Stimulated activated CD4-positive, alpha-beta T cell treated with anti-CD3 and anti-CD28 coated beads, Interleukin-15, amount 100 ng/mL, for 24 hours (primary cell): ENCODE data around the gene LRRC32.
"Not testable (repeated sequence)": the region's sequence is repeated elsewhere in the genome, so short reads cannot be mapped to it uniquely, and the experiment has no call there.

Experiments used
- DNase-seq: peaks from one replicate; pipeline ENCODE4 v3.0.0-alpha.2; 2020

Gene LRRC32

DNA sequence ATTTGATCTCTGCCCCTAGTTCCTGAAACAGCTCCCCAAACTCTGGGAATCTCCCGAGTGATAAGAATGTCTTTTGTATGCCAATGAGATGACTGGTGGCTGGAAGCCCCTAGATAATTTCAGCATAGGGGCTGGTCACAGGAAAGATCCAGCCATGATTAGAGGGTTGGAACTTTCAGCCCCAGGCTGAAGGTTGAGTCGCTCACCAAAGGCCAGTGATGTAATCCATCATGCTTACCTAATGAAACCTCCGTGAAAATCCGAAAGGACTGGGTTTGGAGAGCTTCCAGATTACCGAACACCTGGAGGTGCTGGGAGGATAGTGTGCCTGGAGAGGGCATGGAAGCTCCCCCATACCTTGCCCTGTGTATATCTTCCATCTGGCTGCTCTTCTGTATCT, 26.0 kb downstream of the LRRC32 start:
- DNase-seq: no peak

DNA sequence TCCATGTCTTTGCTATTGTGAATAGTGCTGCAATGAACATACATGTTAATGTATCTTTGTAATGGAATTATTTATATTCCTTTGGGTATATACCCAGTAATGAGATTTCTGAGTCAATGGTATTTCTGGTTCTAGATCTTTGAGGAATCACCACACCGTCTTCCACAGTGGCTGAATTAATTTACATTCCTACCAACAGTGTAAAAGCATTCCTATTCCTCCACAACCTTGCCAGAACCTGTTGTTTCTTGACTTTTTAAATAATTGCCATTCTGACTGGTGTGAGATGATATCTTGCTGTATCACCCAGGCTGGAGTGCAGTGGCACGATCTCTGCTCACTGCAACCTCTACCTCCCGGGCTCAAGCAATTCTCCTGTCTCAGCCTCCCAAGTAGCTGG, 26.8 kb downstream of the LRRC32 start:
- DNase-seq: not testable (repeated sequence)

DNA sequence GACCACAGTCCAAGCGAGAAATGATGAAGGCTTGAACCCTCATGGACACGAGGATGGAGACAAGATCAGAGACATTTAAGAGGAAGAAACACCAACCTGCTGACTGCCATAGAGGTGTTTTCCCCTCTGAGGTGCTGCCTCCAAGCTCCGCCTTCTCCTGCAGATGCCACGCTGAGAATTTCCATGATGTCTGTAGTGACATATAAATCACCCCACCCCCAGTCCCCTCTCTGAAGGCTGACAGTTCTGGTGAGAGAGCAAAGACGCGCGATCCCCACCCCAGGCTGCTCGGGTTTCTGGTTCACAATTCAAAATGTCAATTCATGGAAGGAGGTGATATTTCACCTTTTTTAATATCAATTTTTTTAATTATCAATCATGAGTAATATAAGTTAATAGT, 28.2 kb downstream of the LRRC32 start:
- peak; percentile 58 for DNase-seq

GRCh38 chr11:76641905-76642304, 28.6 kb downstream of the LRRC32 start:
- no peak for DNase-seq

- DNase-seq: no peak
Observed at GRCh38 chr11:76640501-76640900, 30.0 kb downstream of the LRRC32 start.

DNA sequence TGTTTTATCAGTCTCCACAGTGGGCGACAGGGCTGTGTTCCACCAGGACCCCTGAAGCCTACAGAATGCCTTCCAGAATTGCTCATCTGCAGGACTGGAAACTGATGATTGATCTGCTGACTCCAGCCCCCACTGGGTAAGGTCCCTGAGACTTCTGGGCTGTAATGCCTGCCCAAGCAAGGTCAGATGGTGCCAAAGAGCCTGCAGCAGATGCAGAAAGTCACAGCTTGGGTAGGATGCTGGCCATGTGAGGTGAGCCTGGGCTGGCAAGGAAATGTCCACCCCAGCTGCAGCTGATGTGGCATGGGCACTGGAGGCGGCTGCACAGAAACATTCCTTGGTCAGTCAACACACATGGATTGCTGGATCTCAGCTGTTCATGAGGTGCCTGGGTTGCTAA, 30.9 kb downstream of the LRRC32 start:
- no peak for DNase-seq

- DNase-seq: no peak
Observed at GRCh38 chr11:76638270-76639197, 32.0 kb downstream of the LRRC32 start.

DNA sequence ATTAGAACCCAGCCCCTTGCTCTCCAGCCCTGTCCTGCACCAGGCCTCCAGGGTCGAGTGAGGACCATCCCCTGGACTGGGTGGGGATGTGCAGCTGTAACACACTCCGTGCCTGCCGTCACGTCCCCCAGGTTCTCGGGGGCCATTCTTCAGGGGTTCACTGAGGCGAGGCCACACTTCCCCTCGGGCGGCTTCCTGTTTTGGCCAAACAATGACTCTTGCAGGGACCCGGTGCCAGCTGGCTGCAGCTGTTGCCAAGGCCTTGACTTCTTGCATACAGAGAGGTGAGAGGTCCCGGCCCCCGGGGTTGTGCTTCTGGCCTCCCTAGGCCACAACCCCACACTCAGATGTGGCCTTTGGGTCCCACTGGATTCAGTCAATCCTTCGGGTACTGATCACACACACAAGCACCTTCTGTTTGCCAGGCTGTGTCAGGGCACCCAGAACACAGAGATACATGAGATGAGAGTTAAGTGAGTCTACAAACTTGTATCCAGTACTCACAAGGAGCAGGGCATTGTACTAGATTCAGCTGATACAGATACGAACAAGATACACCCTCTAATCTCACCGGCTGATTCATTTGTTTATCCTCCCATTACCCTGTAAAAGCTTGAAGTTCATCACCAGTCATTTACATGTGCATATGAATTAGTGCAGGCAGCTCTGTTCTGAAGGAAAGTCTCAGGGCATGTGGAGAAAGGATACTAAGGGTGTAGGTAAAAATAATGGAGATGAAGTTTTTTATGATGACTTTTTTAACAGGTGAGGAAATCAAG, 32.9 kb downstream of the LRRC32 start:
- DNase-seq: no peak

GRCh38 chr11:76636826-76637460, 33.6 kb downstream of the LRRC32 start:
- DNase-seq: no peak

DNA sequence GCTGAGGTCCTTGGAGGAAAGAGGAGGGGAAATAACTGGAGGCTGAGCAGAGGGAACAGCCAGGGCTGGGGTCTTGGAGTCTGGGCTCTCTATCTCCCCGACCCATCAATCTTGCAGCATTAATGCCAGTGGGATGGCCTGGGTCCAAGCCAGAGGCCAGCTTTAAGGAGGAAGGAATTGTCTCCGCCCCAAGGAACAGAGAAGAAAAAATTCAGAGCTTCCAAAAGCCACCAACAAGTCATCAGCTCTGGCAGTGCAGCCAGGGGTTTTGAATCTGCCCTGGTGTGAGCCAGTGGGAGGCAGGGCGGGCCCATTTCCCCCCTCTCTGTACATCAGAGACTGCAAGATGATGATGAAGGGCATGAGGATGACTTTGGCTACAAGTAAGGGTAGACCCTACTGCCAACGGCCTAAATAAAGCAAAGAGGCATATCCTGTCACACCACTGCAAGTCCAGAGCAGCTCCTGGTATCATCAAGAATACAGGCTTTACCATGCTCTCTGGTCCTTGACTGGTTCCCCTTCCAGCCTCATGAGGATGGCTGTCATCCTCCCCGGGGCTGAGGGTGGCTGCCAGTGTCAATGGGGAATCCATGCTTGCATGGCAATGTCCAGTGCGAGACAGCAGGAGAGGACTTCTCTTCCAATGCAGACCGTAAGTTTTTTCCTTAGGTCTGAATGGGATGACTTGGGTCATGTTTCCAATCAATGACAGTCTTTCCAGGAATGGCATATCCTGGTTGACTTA, 34.4 kb downstream of the LRRC32 start:
- DNase-seq: no peak

GRCh38 chr11:76634886-76635285, 35.7 kb downstream of the LRRC32 start:
- no peak for DNase-seq

DNA sequence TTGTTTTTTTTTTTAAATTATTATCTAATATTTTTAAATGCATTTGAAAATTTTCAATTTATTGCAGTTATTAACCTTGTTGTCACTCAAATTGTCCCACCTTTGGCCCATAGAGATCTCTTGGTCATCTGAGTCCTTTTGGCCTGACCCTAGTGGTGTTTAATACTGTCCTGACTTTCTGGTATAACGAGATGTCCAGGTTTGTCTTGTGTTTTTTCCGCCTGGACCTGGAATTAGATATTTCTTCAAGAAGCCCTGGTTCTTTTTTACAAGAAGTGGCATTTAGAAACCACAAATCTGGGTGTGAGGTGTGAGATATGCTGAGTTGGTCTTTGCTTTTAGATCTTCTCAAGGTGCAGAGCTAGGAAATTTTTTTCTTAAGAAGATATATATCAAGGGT, 38.1 kb downstream of the LRRC32 start:
- DNase-seq: no peak

DNA sequence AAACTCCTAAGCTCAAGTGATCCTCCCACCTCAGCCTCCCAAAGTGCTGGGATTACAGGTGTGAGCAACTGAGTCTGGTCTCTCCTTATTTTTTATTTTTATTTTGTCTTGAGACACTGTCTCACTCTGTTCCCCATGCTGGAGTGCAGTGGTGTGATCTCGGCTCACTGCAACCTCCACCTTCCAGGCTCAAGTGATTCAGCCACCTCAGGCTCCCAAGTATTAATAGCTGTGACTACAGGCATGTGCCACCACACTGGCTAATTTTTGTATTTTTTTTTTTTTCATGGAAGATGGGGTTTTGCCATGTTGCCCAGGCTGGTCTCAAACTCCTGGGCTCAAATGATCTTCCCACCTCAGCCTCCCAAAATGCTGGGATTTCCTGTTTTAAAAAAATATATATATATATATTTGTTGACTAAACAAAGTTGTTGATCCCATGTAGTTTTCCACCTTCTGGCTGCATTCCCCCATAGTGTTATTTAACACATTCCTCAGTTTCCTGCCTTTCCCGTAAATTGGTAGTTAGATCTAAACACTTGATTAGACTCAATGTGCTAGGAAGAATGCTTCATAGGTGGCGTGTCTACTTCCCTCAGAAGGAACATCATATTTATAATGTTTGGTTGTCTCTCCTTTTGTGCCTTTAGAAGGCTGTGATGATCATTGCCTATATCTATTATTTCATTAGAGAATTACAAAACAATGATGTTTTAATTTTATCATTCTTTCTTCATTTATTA, 38.8 kb downstream of the LRRC32 start:
- no peak for DNase-seq

- no peak for DNase-seq
Observed at GRCh38 chr11:76630600-76631281, 39.8 kb downstream of the LRRC32 start.

DNA sequence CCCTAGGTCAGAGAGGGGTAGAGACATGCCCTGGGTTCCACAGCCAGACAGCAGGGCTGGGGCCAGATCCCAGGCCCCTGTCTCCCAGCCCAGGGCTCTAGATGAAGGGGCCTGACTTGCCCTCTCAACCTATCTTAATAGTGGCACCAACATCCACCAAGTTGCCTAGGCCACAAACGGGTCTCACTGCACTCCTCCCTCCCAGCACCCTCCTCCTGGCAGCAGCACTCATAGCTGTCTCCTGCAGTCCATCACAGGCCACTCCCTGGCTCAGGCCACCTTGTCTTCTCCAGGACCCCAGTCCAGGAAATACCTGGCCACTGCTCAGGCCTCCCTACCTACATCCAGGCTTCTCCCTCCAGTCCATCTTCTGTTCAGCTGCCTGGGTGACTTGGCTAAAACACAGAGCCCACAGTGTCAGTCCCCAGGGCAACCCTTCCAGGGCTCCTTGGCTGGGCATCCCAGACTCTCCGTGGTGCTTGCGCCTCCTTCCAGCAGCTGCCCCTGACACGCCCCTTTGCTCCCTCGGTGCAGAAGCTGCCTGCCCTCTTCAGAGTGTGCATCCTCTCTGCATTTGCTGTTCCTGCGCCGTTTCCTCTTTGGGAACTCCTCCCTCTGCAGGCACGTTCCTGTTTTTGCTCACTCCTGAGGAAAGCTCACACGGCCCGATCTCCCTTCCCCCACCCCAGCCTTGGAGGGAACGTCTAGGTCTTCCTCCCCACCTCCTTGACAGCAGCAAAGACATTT, 40.5 kb downstream of the LRRC32 start:
- peak; percentile 30 for DNase-seq

GRCh38 chr11:76629116-76629852, 41.3 kb downstream of the LRRC32 start:
- DNase-seq: peak; percentile 47

GRCh38 chr11:76628408-76628947, 42.1 kb downstream of the LRRC32 start:
- DNase-seq: peak; percentile 51

DNA sequence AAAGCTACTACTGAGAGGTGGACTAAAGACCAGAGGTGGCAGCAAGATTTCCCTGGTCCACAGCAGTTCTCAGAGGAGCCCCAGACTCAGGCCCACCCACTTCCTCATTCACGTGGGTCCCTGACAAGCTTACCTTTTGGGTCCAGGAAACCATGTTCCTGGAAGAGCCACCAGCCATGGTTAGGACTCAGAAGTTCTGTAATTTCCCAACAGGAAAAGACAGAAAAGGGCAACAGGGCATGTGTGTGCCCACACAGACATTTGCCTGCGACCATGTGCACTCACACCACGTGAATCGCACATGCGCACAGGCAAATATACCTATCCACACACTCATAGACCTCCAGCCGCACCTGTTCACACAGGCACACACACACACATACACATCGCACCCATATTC, 42.9 kb downstream of the LRRC32 start:
- no peak for DNase-seq

DNA sequence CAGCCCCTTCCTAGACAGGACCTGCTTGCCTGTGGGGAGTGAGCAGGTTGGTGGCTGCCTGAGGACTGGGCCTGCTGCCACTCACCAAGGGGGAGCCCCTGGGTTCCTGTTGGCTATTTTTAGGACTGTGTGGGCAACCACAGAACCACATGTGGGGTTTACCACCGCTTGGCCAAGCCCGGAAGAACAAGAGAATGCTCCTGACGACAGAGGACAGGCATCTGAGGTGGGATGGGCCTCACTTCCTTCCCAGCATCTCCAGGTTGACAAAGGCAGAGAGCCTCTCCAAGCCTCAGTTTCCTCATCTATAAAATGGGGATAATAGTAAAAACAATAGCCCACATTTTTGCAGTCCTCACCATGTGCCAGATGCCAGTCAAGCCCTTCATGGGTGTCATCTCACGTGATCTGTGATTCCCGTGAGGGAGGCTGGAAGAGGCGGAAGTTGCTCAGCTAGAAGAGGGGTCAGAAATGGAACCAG, 43.6 kb downstream of the LRRC32 start:
- peak; percentile 73 for DNase-seq
